Measurements from ENCODE around the gene MORN4. TPM values are rescaled to one million over a fixed set of nuclear protein-coding genes. Genes with fewer than 3 reads are reported as not detected.

Gene MORN4
- total and polyA plus RNA-seq, 2 of the 13 experiments (the other 11 are each of a cell fraction or from before 2014, with no cell fraction given): 3.4 to 9.1 TPM

- TF ChIP-seq ZBTB2 (CRISPR knock-in tag; IDR thresholded peaks at IDR 0.05; ENCODE audit: low read depth) (no peak), NR2C2 (CRISPR knock-in tag; IDR thresholded peaks at IDR 0.05; ENCODE audit: borderline replicate concordance) (0 out of 2 replicates have a peak, but pooled peaks have one; percentile 28), CENPBD1 (CRISPR knock-in tag; IDR thresholded peaks at IDR 0.05; ENCODE audit: borderline replicate concordance, low read depth) (no peak), IKZF5 (CRISPR knock-in tag; IDR thresholded peaks at IDR 0.05) (peak; percentile 43; the same call in 1 of the 2 replicates), ZNF784 (CRISPR knock-in tag; IDR thresholded peaks at IDR 0.05; ENCODE audit: borderline replicate concordance) (no peak), RARG (CRISPR knock-in tag; IDR thresholded peaks at IDR 0.05; ENCODE audit: low read depth) (no peak), MTERF4 (CRISPR knock-in tag; IDR thresholded peaks at IDR 0.05) (no peak), HNF1B (CRISPR knock-in tag; IDR thresholded peaks at IDR 0.05) (no peak), ARID5B (CRISPR knock-in tag; IDR thresholded peaks at IDR 0.05) (peak; percentile 24; the same call in 1 of the 2 replicates), MTF2 (CRISPR knock-in tag; IDR thresholded peaks at IDR 0.05; ENCODE audit: borderline replicate concordance) (no peak), RBM39 (IDR thresholded peaks at IDR 0.05; ENCODE audit: low read depth, low read length, poor library complexity, severe bottlenecking) (peak; percentile 47), KAT2B (IDR thresholded peaks at IDR 0.05; ENCODE audit: borderline replicate concordance, low read depth, low read length) (no peak), RBM22 (optimal IDR thresholded peaks at IDR 0.05; ENCODE audit: low read length) (no peak), NFE2L2 (IDR thresholded peaks at IDR 0.05; ENCODE audit: low read length) (no peak), ZNF543 (CRISPR knock-in tag; IDR thresholded peaks at IDR 0.05) (peak; percentile 38; the same call in 1 of the 2 replicates), NFKB2 (CRISPR knock-in tag; IDR thresholded peaks at IDR 0.05; ENCODE audit: borderline replicate concordance) (0 out of 2 replicates have a peak, but pooled peaks have one; percentile 31)
Measured at GRCh38 chr10:97584060-97584797, 49.1 kb downstream of the MORN4 start, which contains the start of gene HOGA1 (continued).

Measured in HepG2 (cell line).